Hematopoietic multipotent progenitor cell treated with erythropoietin and hydrocortisone succinate and interleukin-3 and kit ligand, for 6 days (in vitro differentiated cells): Measurements from ENCODE around the gene BYSL.
A peak's percentile ranks its signal among the peaks of the same experiment; 100 is the strongest.

Experiments
- DNase-seq: peaks from one replicate; pipeline ENCODE4 v3.0.0-alpha.2; 2015

The BYSL gene

GRCh38 chr6:41943456-41943855, 22.2 kb downstream of the BYSL start:
- no peak for DNase-seq

GRCh38 chr6:41947581-41948220, 26.4 kb downstream of the BYSL start:
- no peak for DNase-seq

- peak; percentile 0 for DNase-seq
Observed at GRCh38 chr6:41954668-41955067, 33.4 kb downstream of the BYSL start.

- no peak for DNase-seq
Observed at GRCh38 chr6:41955412-41955811, 34.1 kb downstream of the BYSL start.

- DNase-seq = peak; percentile 88
Observed at GRCh38 chr6:41957117-41957516, 35.8 kb downstream of the BYSL start.

- DNase-seq = no peak
Observed at GRCh38 chr6:41958022-41958856, 36.9 kb downstream of the BYSL start.

GRCh38 chr6:41960028-41960427, 38.7 kb downstream of the BYSL start:
- no peak for DNase-seq

GRCh38 chr6:41963371-41963770, 42.1 kb downstream of the BYSL start:
- DNase-seq = no peak

- peak; percentile 47 for DNase-seq
Observed at GRCh38 chr6:41964201-41964887, 43.0 kb downstream of the BYSL start.

GRCh38 chr6:41965429-41966213, 44.3 kb downstream of the BYSL start:
- DNase-seq = no peak

GRCh38 chr6:41966214-41966920, 45.1 kb downstream of the BYSL start:
- DNase-seq = no peak

GRCh38 chr6:41966961-41967311, 45.6 kb downstream of the BYSL start:
- DNase-seq = no peak

- DNase-seq = no peak
Observed at GRCh38 chr6:41967312-41968287, 46.3 kb downstream of the BYSL start.

- peak; percentile 36 for DNase-seq
Observed at GRCh38 chr6:41970436-41970846, 49.1 kb downstream of the BYSL start.

- no peak for DNase-seq
Observed at GRCh38 chr6:41972826-41973225, 51.5 kb downstream of the BYSL start.

- no peak for DNase-seq
Observed at GRCh38 chr6:41974281-41974825, 53.1 kb downstream of the BYSL start.

GRCh38 chr6:41975276-41975675, 54.0 kb downstream of the BYSL start:
- no peak for DNase-seq

GRCh38 chr6:41976794-41977484, 55.6 kb downstream of the BYSL start:
- no peak for DNase-seq
